Measurements from ENCODE around the gene ACP7. TPM values are rescaled to one million over a fixed set of nuclear protein-coding genes. Genes with fewer than 3 reads are reported as not detected.

The ACP7 gene
- total and polyA plus RNA-seq, 2 of the 8 experiments (the other 6 are each of a cell fraction or from before 2014, with no cell fraction given): 0.27 to 0.50 TPM

GRCh38 chr19:39141929-39142328 is 57.8 kb downstream of the ACP7 start (continued):
- TF ChIP-seq GTF2F1 (IDR thresholded peaks at IDR 0.05; ENCODE audit: borderline replicate concordance, low read depth, low read length) (no peak), TAF1 (IDR thresholded peaks at IDR 0.05; ENCODE audit: low read depth, low read length) (no peak), FOSL1 (IDR thresholded peaks at IDR 0.05; ENCODE audit: insufficient read depth, low read depth, low read length) (no peak), SRF (IDR thresholded peaks at IDR 0.05; ENCODE audit: low read depth, low read length) (no peak)
